GM18520 (cell line): ENCODE results near the gene SLC5A2.
"Not testable (repeated sequence)": the region's sequence is repeated elsewhere in the genome, so short reads cannot be mapped to it uniquely, and the experiment has no call there.

Source experiments
- ATAC-seq: cut with Tn5 transposase; IDR thresholded peaks from one replicate; pipeline ENCODE4 v1.9.1; 2021; ENCODE audit not compliant: unreplicated experiment

The SLC5A2 gene

DNA sequence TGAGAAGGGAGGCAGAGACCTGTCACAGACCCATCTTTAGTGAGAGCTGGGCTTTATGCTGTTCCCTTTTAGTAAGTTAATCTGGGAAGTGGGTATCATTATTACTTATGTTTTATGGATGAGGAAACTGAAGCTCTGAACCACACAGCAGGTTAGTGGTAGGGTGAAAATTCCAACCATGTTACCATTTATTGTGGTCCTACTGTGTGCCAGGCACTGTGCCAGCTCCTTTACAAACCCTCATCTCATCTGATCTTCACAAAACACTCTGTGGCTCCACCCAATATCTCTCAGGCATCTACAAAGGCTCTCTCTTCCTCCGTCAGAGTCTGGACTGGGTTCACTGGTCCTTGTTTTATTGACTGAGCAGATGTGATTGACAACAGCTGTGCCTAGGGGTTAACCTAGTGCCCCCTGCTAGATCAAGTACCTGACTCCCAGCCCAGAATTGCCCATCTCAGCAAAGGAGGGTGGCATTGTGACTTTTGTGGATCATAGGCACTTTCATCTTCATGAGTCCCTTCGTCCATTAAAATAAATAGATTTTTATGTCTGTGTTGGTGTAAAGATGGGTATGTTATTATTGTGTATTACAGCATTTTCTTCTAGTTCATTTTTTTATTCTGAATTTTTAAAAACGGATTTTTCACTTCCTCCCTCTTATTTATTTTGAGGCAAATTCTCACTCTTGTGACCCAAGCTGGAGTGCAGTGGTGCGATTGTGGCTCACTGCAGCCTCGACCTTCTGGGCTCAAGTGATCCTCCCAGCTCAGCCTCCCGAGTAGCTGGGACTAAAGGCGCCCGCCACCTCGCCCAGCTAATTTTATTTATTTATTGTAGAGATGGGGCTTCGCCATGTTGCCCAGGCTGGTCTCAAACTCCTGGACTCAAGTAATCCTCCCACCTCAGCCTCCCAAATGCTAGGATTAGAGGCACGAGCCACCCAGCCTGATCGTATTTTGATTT is 7.9 kb upstream of the SLC5A2 start:
- ATAC-seq = no peak

DNA sequence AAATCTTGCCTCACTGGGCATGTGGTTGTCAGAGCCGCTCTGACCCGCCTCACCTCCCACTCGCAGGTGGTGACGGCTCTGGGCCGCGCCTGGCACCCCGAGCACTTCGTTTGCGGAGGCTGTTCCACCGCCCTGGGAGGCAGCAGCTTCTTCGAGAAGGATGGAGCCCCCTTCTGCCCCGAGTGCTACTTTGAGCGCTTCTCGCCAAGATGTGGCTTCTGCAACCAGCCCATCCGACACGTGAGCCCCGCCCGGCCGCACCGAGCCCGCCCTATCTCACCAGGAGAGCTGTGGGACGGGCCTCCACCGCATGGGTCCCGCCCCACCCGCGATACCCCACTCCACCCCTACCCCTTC is 7.0 kb upstream of the SLC5A2 start:
- ATAC-seq = no peak

DNA sequence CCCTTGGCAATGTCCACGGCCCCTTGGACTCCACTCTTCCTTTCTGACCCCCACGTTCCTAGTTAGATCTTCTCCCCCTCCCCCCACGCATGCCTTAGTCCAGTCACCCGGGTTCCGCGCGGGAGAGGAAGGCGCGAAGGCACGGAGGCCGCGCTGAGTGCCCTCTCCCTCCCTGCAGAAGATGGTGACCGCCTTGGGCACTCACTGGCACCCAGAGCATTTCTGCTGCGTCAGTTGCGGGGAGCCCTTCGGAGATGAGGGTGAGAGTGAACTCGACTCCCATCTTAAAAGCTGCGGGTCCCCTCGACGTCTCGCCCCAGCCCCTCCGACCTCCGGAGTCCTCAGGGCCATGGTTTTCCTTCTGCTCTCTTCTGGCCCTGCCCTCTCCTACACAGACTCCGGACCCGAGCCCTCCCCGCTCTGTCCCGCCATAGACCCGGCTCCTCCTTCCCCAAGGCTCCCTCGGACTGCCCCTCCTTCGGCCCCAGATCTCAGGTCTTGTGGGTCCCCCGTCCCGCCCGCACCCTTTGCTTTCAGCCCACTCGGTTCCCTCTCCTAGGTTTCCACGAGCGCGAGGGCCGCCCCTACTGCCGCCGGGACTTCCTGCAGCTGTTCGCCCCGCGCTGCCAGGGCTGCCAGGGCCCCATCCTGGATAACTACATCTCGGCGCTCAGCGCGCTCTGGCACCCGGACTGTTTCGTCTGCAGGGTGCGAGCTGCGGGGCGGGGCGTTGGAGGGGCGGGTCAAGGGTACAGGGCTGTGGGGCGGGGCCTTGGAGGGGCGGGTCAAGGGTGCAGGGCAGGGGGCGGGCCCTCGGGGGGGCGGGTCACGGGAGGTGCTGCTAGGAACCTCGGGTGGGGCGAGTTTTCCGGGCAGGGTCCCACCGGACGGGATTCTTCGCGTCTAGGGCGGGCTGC is 6.4 kb upstream of the SLC5A2 start:
- peak; percentile 53 for ATAC-seq

DNA sequence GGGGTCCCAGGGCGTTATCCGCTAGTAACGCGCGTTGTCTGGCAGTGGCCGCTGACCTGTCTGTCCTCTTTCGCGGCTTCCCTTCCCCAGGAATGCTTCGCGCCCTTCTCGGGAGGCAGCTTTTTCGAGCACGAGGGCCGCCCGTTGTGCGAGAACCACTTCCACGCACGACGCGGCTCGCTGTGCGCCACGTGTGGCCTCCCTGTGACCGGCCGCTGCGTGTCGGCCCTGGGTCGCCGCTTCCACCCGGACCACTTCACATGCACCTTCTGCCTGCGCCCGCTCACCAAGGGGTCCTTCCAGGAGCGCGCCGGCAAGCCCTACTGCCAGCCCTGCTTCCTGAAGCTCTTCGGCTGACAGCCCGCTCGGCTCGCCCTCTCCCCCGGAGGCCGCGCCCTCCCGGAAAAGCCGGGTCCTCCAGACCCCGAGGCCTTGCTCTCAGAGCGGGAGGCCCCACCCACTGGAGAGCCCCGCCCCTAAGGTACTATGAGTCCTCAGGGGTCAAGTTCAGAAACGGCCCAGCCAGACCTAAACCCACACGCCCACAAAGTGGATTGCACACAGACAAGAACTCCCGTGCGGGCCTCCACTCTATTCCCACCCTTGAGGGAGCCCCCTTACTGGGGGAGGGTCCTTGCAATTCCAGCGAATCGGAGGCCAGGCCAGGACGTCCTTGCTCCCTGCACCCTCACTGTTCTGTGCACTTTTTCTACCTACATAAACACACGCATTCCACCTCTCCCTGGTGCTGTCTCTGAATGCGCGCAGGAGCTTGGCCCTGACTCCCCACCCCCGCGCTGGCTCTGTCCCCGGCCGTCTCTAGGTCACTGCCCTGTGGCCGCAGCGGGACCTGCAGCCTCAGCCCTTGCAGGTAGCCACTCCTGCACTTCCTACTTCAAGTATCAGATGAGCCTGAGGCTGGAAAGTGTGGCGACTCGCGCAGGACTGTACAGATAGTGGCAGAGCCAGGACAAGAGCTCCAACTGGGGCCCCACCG is 5.4 kb upstream of the SLC5A2 start:
- no peak for ATAC-seq

DNA sequence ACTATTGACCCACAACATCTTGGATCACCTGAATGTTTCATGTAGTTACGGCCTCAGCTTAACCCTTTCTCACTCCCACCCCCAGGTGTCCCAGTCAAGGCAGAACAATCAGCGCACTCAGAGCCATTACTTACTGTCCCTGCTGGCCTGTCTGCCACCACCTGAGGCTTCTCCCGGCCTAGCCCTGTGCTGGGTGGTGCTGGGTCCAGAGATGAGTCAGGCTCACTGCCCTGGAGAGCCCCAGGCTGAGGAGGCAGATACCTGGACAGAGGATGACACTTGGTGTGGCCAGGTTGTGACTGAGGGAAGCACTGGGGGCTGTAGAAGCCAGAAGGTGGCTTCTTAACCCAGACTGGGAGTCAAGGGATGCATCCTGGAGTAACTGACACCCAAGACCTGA is 4.0 kb upstream of the SLC5A2 start:
- no peak for ATAC-seq

DNA sequence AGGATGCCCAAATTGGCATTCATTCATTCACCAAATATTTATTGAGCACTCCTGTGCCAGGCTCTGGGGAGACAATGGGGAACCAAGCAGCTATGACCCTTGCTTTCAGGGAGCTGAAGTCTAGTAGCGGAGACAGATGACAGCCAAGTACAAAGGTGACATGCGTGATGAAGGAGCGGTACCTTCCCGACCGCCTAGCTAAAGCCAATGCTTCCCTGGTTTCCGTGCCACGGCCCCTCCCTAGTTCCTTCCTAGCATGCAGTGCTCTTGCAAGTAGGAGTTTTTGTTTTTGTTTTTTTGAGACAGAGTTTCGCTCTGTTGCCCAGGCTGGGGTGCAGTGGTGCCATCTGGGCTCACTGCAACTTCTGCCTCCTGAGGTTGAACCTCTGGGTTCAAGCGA is 3.2 kb upstream of the SLC5A2 start:
- no peak for ATAC-seq

DNA sequence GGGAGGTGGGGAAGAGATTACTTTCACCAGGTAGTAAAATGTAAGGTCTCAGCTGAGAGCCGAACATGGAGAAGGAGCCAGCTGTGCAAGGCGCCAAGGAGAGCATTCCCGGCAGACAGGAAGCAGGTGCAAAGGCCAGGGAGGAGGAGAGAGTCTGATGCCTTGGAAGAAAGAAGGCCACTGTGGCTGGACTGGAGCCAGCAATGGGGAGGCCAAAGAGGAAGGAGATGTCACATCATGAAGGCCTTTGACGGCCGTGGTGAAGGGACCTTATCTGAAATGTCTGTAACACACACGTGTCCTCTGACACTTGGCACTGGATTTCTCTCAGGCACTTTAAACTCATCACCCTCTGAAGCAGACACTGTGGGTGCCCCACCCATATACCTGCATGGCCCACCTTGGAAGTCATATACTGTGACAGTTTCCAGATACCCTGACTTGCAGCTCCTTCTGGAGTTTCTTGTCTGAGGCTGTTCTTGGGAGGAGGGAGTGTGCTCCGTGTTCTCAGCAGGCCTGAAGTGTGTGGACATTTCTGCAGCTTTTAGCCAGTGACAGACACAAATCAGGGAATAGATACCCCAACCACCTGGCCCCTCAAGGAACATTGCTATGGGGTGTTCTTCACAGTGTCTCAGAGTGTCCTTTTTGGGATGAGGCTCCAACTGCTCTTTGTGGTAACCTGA is 1.9 kb upstream of the SLC5A2 start:
- no peak for ATAC-seq

DNA sequence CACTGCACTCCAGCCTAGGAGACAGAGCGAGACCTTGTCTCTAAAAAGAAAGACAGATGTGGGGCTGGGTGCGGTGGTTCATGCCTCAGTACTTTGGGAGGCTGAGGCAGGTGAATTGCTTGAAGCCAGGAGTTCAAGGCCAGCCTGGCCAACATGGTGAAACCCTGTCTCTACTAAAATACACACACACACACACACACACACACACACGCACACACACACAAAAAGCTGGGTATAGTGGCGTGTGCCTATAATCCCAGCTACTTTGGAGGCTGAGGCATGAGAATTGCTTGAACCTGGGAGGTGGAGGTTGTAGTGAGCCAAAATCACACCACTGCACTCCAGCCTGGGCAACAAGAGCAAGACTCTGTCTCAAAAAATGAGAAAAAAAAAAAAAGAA is 1.1 kb downstream of the SLC5A2 start:
- not testable (repeated sequence) for ATAC-seq

DNA sequence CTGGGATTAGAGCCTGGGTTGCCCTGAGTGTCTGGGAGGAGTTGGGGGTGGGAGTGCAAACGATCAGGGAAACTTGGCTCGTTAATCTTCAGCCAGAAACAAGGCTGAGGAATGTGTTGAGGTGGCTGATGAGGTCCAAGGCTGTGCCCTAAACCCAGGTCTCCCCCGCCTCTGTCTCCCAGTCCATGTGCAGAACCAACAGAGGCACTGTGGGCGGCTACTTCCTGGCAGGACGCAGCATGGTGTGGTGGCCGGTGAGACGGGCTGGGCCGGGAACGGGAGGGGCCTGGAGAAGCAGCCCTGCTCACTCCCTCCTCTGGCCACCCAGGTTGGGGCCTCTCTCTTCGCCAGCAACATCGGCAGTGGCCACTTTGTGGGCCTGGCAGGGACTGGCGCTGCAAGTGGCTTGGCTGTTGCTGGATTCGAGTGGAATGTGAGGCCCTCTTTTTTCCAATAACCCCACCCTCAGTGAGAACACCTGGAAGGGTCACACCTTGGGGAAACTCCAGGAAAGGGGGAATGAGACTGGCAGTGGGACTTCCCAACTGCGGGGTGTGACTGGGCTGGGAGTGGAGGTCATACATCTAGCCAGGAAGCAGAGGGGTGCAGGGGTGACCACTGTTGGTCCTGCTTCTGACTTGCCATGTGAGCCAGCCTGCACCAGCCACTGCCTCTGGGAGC is 1.7 kb downstream of the SLC5A2 start:
- no peak for ATAC-seq

DNA sequence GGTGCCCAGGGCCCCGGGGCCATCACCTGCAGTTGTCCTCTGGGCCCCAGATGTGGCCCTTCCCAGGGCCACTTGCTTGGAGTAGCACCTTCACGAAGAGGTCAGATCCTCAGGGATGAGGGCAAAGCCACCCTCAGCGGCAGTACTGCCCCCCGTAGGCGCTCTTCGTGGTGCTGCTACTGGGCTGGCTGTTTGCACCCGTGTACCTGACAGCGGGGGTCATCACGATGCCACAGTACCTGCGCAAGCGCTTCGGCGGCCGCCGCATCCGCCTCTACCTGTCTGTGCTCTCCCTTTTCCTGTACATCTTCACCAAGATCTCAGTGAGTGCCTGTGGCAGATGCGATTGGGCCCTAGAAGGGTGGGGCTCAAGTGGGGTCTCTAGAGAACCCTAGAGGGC is 2.6 kb downstream of the SLC5A2 start:
- ATAC-seq = no peak

DNA sequence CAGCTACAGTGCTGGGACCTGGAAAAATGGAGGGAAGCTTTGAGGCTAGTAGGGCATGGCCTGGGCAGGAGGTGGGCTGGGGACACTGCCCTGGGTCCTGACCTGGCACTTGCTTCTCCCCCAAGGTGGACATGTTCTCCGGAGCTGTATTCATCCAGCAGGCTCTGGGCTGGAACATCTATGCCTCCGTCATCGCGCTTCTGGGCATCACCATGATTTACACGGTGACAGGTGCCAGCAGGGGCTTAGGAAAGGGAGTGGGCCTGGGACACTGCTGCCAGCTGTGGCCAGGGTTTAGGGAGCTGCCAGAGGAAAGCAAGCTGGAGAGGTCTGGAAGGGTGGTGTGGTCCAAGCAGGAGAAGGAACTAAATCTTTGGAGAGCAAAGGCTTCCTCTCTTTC is 3.1 kb downstream of the SLC5A2 start:
- ATAC-seq = no peak

DNA sequence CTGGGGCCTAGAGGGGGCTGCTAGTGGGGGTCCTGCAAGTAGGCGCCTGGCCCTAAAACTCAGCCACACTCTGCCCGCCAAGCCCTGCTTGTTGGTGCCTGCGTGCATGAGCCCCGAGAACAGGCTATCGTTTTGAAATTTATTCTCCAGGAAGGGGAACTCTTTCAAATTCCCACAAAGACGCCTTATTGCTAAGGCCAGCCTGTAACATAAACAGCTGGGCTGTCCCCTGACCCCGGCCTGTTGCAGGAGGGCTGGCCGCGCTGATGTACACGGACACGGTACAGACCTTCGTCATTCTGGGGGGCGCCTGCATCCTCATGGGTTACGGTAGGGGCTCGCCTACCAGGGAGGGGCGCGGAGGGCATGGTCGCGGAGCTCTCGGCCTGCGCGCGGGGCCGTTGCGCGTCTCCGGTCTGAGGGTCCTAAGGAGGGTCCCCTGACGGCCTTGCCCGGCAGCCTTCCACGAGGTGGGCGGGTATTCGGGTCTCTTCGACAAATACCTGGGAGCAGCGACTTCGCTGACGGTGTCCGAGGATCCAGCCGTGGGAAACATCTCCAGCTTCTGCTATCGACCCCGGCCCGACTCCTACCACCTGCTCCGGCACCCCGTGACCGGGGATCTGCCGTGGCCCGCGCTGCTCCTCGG is 4.3 kb downstream of the SLC5A2 start:
- ATAC-seq = no peak

DNA sequence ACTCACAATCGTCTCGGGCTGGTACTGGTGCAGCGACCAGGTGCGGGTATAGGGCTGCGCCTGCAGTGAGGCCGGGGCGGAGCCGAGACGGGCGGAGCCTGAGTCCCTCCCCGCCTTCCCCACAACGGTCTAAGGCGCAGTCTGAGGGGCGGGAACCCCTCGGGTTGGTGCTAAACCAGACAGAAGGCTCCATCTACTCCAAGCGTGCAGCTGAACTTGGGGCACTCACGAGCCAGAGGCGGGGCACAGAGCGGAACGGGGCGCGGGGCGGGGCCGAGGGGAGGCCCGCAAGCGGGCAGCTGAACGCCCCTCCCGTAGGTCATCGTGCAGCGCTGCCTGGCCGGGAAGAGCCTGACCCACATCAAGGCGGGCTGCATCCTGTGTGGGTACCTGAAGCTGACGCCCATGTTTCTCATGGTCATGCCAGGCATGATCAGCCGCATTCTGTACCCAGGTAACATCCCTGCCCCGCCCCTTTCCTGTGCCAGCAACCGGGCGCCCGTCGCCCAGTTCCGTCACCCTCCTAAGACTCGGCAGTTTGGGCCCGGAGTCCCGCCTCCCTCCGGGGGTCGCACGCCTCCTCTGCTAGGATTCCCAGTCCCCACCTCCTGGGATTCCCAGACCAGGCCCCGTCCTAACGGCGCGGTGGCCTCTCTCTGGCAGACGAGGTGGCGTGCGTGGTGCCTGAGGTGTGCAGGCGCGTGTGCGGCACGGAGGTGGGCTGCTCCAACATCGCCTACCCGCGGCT is 5.0 kb downstream of the SLC5A2 start:
- ATAC-seq = peak; percentile 57

DNA sequence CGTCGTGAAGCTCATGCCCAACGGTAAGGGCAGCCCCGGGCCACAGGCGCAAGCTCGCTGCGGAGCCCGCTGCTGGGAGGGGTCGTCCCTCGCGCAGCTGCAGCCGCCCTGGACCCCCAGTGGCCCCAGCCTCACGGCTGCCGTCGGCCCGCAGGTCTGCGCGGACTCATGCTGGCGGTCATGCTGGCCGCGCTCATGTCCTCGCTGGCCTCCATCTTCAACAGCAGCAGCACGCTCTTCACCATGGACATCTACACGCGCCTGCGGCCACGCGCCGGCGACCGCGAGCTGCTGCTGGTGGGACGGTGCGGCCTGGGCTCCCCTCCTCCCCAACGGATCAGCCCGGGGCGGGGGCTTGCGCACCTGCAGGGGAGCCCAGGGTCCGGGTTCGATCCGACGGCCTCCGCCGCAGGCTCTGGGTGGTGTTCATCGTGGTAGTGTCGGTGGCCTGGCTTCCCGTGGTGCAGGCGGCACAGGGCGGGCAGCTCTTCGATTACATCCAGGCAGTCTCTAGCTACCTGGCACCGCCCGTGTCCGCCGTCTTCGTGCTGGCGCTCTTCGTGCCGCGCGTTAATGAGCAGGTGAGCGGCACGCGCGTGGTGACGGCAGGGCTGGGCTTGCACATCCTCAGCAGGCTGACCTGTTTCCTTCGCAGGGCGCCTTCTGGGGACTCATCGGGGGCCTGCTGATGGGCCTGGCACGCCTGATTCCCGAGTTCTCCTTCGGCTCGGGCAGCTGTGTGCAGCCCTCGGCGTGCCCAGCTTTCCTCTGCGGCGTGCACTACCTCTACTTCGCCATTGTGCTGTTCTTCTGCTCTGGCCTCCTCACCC is 5.8 kb downstream of the SLC5A2 start:
- no peak for ATAC-seq

DNA sequence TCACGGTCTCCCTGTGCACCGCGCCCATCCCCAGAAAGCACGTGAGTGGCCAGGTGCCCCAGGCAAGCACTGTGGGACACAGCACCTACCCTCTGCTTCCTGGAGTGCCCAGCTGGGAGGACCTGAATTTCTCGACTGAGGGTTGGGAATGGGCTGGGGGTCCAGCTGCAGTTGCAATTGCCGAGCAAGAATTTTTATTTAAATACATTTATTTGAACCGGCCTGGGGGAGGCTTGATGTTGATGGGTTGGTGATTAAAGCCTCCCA is 6.3 kb downstream of the SLC5A2 start:
- no peak for ATAC-seq

DNA sequence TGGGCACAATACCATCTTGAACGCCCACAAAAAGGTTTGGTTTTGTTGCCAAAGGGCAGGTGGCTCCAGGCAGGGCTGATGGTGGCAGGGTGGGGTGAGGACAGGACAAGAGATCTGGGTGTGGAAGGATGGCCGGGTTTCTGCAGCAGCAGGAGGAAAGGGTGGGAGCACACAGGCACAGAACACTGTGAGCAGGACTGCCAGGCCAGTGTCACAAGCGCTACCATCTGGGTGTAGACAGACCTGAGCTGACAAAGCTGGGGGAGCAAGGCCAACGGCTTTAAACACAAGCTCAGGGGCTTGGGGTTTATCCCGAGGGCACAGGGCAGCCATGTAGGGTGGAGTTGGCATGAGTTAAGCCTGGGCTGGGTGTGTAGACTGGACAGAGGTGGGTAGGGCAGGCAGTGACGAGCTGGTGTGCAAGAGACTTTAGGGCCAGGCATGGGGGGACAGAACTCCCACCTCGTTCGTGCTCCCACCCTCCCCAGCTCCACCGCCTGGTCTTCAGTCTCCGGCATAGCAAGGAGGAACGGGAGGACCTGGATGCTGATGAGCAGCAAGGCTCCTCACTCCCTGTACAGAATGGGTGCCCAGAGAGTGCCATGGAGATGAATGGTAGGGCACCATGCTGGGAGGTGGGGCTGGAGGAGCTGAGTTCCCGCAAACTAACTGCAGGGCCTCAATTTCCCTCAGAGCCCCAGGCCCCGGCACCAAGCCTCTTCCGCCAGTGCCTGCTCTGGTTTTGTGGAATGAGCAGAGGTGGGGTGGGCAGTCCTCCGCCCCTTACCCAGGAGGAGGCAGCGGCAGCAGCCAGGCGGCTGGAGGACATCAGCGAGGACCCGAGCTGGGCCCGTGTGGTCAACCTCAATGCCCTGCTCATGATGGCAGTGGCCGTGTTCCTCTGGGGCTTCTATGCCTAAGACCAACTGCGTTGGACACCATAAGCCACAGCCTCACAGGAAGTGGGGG is 7.0 kb downstream of the SLC5A2 start:
- no peak for ATAC-seq
